HCT116 (cell line): ENCODE data around the gene EBP.

Experiments used
- ATF3 ChIP-seq: IDR thresholded peaks from 2 replicates; pipeline ENCODE4 v1.6.1; 2012
- CTCF ChIP-seq, 3 experiments: fragments of 200-600 bp in 1 of 3; sonication (generic) in 1 of 3; IDR thresholded peaks in 2 of 3; conservative IDR thresholded peaks in 1 of 3; 2 replicates each; pipeline ENCODE4 v1.5.1; 2012 to 2017; ENCODE audit warnings: low read depth in 2 of 3, low read length in 2 of 3, antibody characterized with exemption in 1 of 3, borderline replicate concordance in 1 of 3, control low read depth in 1 of 3, mild to moderate bottlenecking in 1 of 3, mixed read lengths in 1 of 3, mixed run types in 1 of 3, moderate library complexity in 1 of 3; ENCODE audit not compliant: insufficient read depth in 1 of 3

DNA sequence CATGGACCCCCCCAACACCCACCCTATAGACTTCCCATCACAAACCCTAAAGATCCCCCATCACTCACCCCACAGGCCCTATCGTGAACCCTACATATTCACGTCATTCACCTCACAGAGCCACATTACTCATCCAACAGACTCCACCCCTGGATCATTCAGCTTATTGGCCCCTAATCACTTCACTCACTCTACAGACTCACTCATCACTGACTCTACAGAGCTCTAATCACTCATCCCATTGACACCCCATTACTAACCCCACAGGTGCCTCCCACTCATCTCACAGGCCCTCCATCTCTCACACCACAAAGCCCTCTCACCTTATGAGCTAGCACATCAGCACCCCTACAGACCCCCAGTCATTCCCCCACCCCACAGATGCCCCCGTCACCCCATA lies 11.6 kb downstream of the EBP start:
- TF ChIP-seq CTCF (IDR thresholded peaks at IDR 0.05 in 2 of 3, conservative IDR thresholded peaks at IDR 0.05 in 1 of 3; ENCODE audit: borderline replicate concordance in 1 of 3, insufficient read depth in 1 of 3, low read depth in 2 of 3, low read length in 2 of 3): no peak
- TF ChIP-seq ATF3: no peak
